ENCODE data around the gene CLEC10A. TPM values are rescaled to one million over a fixed set of nuclear protein-coding genes. Genes with fewer than 3 reads are reported as not detected.

Gene CLEC10A
- total and polyA plus RNA-seq, 10 of the 15 experiments (the other 5 are each of a cell fraction or from before 2014, with no cell fraction given): not detected

DNA sequence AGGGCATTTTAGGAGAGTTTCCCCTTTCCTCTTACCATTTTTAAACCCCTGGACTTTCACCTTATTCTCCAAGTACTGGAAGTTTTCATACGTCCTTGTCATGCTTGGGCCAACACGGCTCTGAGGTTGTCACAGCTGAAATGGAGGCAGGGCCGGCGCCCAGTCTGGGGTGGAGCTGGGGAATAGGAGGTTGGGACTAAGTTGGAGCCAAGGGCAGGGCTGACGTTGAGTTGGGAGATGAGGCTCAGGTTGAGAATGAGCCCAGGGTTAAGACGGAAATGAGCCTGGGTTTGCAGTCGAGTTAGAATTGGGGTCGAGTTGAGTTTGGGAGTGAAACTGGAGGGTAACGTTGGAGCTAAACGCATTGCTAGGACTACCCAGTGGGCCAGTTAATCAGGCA, 1.3 kb downstream of the CLEC10A start (continued):
- TF ChIP-seq, protein P1, sequence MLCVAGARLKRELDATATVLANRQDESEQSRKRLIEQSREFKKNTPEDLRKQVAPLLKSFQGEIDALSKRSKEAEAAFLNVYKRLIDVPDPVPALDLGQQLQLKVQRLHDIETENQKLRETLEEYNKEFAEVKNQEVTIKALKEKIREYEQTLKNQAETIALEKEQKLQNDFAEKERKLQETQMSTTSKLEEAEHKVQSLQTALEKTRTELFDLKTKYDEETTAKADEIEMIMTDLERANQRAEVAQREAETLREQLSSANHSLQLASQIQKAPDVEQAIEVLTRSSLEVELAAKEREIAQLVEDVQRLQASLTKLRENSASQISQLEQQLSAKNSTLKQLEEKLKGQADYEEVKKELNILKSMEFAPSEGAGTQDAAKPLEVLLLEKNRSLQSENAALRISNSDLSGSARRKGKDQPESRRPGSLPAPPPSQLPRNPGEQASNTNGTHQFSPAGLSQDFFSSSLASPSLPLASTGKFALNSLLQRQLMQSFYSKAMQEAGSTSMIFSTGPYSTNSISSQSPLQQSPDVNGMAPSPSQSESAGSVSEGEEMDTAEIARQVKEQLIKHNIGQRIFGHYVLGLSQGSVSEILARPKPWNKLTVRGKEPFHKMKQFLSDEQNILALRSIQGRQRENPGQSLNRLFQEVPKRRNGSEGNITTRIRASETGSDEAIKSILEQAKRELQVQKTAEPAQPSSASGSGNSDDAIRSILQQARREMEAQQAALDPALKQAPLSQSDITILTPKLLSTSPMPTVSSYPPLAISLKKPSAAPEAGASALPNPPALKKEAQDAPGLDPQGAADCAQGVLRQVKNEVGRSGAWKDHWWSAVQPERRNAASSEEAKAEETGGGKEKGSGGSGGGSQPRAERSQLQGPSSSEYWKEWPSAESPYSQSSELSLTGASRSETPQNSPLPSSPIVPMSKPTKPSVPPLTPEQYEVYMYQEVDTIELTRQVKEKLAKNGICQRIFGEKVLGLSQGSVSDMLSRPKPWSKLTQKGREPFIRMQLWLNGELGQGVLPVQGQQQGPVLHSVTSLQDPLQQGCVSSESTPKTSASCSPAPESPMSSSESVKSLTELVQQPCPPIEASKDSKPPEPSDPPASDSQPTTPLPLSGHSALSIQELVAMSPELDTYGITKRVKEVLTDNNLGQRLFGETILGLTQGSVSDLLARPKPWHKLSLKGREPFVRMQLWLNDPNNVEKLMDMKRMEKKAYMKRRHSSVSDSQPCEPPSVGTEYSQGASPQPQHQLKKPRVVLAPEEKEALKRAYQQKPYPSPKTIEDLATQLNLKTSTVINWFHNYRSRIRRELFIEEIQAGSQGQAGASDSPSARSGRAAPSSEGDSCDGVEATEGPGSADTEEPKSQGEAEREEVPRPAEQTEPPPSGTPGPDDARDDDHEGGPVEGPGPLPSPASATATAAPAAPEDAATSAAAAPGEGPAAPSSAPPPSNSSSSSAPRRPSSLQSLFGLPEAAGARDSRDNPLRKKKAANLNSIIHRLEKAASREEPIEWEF (IDR thresholded peaks at IDR 0.05; ENCODE audit: insufficient replicate concordance, low read depth, low read length): no peak
- TF ChIP-seq KLF5 (IDR thresholded peaks at IDR 0.05; ENCODE audit: partially characterized antibody): no peak
- TF ChIP-seq RUNX3 (IDR thresholded peaks at IDR 0.05; ENCODE audit: low read length): no peak

DNA sequence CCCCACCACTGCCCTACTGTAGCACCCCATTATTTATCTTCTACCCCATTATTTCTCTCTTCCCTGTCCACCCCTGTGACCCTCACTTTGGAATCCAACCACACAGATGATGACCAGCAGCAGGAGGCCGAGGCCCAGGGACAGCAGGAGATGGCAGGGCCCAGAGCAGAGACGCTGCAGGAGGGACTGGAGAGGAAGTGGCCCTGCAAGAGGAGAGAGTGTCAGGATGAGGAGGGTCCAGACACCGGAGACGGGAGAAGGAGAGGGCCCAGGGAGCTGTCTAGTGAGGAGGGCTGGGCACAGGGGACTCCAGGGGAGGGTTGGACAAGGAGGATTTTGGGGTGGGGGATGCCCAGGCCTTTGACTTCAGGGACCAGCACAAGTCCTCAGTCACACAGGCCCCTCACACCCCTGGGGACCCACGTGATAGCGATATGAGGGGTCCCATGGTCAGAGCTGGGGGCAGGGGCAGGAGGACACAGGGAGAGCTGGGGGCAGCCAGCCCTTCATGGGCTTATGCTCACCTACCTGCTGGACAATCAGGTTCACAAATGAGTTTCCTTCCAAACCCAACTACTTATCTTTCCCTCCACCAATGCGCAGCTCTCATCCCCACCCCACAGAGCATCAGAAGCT, 2.0 kb downstream of the CLEC10A start:
- in situ Hi-C loops (cut with MboI) (no loop called here), intact Hi-C loops (cut with micrococcal nuclease; ENCODE audit: unreplicated experiment) (no loop called here)
- no peaks in the 10 kb centered on the region for H3K79me2 ChIP-seq (ENCODE audit: control insufficient read depth, insufficient read depth, low read length)
- no peaks in the 10 kb centered on the region for H3K4me1 ChIP-seq (ENCODE audit: control insufficient read depth, insufficient read depth, low read length)
- H2AFZ ChIP-seq (ENCODE audit: control insufficient read depth, low read depth, low read length): no peak overlapping the region
- no peaks in the 10 kb centered on the region for H3K36me3 ChIP-seq (ENCODE audit: control insufficient read depth in 2 of 2, insufficient read depth in 2 of 2, low read length in 1 of 2)
- H3K9ac ChIP-seq (ENCODE audit: control insufficient read depth, insufficient read depth, low read length): no peak overlapping the region
- BruUV-seq (replicated peaks): no TSS peak
- DNase-seq (ENCODE audit: low read depth, low spot score) (no peak), ATAC-seq (no peak), FAIRE-seq (no peak)
- 17% methylated on average over 5 of the region's 7 CpGs for WGBS (ENCODE audit: insufficient coverage, insufficient replicate concordance, low lambda C conversion rate, missing lambda C conversion rate)
- H3K27me3 ChIP-seq (replicated peaks in 1 of 2; ENCODE audit: control insufficient read depth in 2 of 2, insufficient read depth in 2 of 2, low read length in 1 of 2): no peaks in the 10 kb centered on the region
- POLR2A ChIA-PET: interaction anchor here (0.5 to 0.7 kb wide), 2 partner anchors 10 to 46 kb away, joined by 3 to 4 read pairs; no protein-coding TSS in a partner anchor
- H3K9me3 ChIP-seq (replicated peaks; ENCODE audit: control insufficient read depth, insufficient read depth, low read length): no peaks in the 10 kb centered on the region
- CTCF ChIA-PET: interaction anchor here (1.7 kb wide), 1 partner anchor 25 kb away, joined by 5 read pairs; no protein-coding TSS in a partner anchor
- RAD21 ChIA-PET (ENCODE audit: unreplicated experiment): no interaction called here
- no peak overlapping the region for H3K4me2 ChIP-seq (ENCODE audit: control insufficient read depth, insufficient read depth)
- H3K27ac ChIP-seq (ENCODE audit: control insufficient read depth, insufficient read depth): no peak overlapping the region
- H3K4me3 ChIP-seq: no peak overlapping the region
- no peaks in the 10 kb centered on the region for H4K20me1 ChIP-seq (ENCODE audit: control insufficient read depth, insufficient read depth)
- TF ChIP-seq WRNIP1 (IDR thresholded peaks at IDR 0.05; ENCODE audit: borderline replicate concordance, low read depth, low read length) (no peak), YY1 (IDR thresholded peaks at IDR 0.05; ENCODE audit: low read depth, low read length) (no peak)
- SMC1A ChIA-PET (ENCODE audit: uncharacterized antibody, unreplicated experiment): no interaction called here
